DMS 273 (cell line): ENCODE results near the gene PEDS1.
"Not testable (repeated sequence)": the region's sequence is repeated elsewhere in the genome, so short reads cannot be mapped to it uniquely, and the experiment has no call there.

ENCODE experiments used
- DNase-seq: peaks from one replicate; lab custom pipeline; 2025; ENCODE audit not compliant: unreplicated experiment; lab: John Stamatoyannopoulos, UW

Gene PEDS1

GRCh38 chr20:50163570-50164317, 10.2 kb upstream of the PEDS1 start:
- peak; percentile 64 for DNase-seq

- not testable (repeated sequence) for DNase-seq
Measured at GRCh38 chr20:50161494-50161893, 8.0 kb upstream of the PEDS1 start.

GRCh38 chr20:50153153-50153499, 397 bp downstream of the PEDS1 start:
- DNase-seq = peak; percentile 51

GRCh38 chr20:50152394-50153152, 950 bp downstream of the PEDS1 start:
- no peak for DNase-seq

- DNase-seq = no peak
Measured at GRCh38 chr20:50151034-50151743, 2.3 kb downstream of the PEDS1 start.

- peak; percentile 48 for DNase-seq
Measured at GRCh38 chr20:50149481-50150254, 3.9 kb downstream of the PEDS1 start.

- no peak for DNase-seq
Measured at GRCh38 chr20:50146732-50147662, 6.5 kb downstream of the PEDS1 start.

- no peak for DNase-seq
Measured at GRCh38 chr20:50146214-50146613, 7.3 kb downstream of the PEDS1 start.

GRCh38 chr20:50145566-50145965, 8.0 kb downstream of the PEDS1 start:
- no peak for DNase-seq

GRCh38 chr20:50144362-50144761, 9.2 kb downstream of the PEDS1 start:
- peak; percentile 45 for DNase-seq

GRCh38 chr20:50142812-50143211, 10.7 kb downstream of the PEDS1 start:
- DNase-seq = no peak

- no peak for DNase-seq
Measured at GRCh38 chr20:50141811-50142561, 11.5 kb downstream of the PEDS1 start.

GRCh38 chr20:50141018-50141675, 12.4 kb downstream of the PEDS1 start:
- no peak for DNase-seq

GRCh38 chr20:50140339-50140859, 13.1 kb downstream of the PEDS1 start:
- DNase-seq = no peak

- peak; percentile 22 for DNase-seq
Measured at GRCh38 chr20:50138479-50139393, 14.8 kb downstream of the PEDS1 start.

GRCh38 chr20:50138120-50138478, 15.4 kb downstream of the PEDS1 start:
- no peak for DNase-seq

GRCh38 chr20:50137702-50138101, 15.8 kb downstream of the PEDS1 start:
- DNase-seq = not testable (repeated sequence)
